ENCODE results near the gene ZNF394.

- TF ChIP-seq RARB (CRISPR knock-in tag; IDR thresholded peaks at IDR 0.05) (no peak), ZC3H10 (CRISPR knock-in tag; IDR thresholded peaks at IDR 0.05) (no peak), ISL1 (CRISPR knock-in tag; IDR thresholded peaks at IDR 0.05) (no peak), CSRNP3 (CRISPR knock-in tag; IDR thresholded peaks at IDR 0.05) (no peak), PATZ1 (CRISPR knock-in tag; IDR thresholded peaks at IDR 0.05; ENCODE audit: borderline replicate concordance) (no peak), ARNTL (CRISPR knock-in tag; IDR thresholded peaks at IDR 0.05; ENCODE audit: borderline replicate concordance, low read depth) (no peak), OSR1 (CRISPR knock-in tag; IDR thresholded peaks at IDR 0.05) (no peak), CREB5 (CRISPR knock-in tag; IDR thresholded peaks at IDR 0.05; ENCODE audit: low read depth) (no peak), ESRRG (CRISPR knock-in tag; IDR thresholded peaks at IDR 0.05) (no peak), TSHZ2 (CRISPR knock-in tag; IDR thresholded peaks at IDR 0.05) (no peak), ZNF565 (CRISPR knock-in tag; conservative IDR thresholded peaks at IDR 0.05; ENCODE audit: low read depth) (no peak), ZNF70 (CRISPR knock-in tag; IDR thresholded peaks at IDR 0.05) (no peak), ZFP30 (CRISPR knock-in tag; IDR thresholded peaks at IDR 0.05) (no peak)
These were observed 10.8 kb downstream of the ZNF394 start for GRCh38 chr7:99489235-99489634.

Measured in SK-N-SH treated with all-trans-retinoic acid at 6 μM for 48 hours (cell line).